Choroid plexus epithelial cell (primary cell): ENCODE measurements around the gene NPLOC4.
A peak's percentile ranks its signal among the peaks of the same experiment; 100 is the strongest.

Experiments
- DNase-seq: peaks from one replicate; pipeline ENCODE4 v3.0.0-alpha.2; 2010; ENCODE audit warnings: low read depth
- H3K4me3 ChIP-seq: 2 replicates; pipeline ENCODE4 v1.5.1; 2011; ENCODE audit warnings: low read depth, mild to moderate bottlenecking, control low read depth, low read length, moderate library complexity
- TF ChIP-seq, protein P1 (sequence below): conservative IDR thresholded peaks from 2 replicates; pipeline ENCODE4 v1.5.1; 2011; ENCODE audit warnings: low read depth, mild to moderate bottlenecking, control low read depth, inconsistent platforms, low read length, moderate library complexity

The NPLOC4 gene

GRCh38 chr17:81672954-81673353 lies 36.0 kb upstream of the NPLOC4 start:
- TF ChIP-seq, protein P1, sequence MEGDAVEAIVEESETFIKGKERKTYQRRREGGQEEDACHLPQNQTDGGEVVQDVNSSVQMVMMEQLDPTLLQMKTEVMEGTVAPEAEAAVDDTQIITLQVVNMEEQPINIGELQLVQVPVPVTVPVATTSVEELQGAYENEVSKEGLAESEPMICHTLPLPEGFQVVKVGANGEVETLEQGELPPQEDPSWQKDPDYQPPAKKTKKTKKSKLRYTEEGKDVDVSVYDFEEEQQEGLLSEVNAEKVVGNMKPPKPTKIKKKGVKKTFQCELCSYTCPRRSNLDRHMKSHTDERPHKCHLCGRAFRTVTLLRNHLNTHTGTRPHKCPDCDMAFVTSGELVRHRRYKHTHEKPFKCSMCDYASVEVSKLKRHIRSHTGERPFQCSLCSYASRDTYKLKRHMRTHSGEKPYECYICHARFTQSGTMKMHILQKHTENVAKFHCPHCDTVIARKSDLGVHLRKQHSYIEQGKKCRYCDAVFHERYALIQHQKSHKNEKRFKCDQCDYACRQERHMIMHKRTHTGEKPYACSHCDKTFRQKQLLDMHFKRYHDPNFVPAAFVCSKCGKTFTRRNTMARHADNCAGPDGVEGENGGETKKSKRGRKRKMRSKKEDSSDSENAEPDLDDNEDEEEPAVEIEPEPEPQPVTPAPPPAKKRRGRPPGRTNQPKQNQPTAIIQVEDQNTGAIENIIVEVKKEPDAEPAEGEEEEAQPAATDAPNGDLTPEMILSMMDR, result no peak

GRCh38 chr17:81672504-81672903 lies 35.6 kb upstream of the NPLOC4 start:
- no peak for DNase-seq
- TF ChIP-seq, protein P1, result no peak
- H3K4me3 ChIP-seq, result no peak overlapping the region

More at GRCh38 chr17:81672954-81673353, 36.0 kb upstream of the NPLOC4 start:
- DNase-seq, result no peak
- H3K4me3 ChIP-seq, result no peak overlapping the region

DNA sequence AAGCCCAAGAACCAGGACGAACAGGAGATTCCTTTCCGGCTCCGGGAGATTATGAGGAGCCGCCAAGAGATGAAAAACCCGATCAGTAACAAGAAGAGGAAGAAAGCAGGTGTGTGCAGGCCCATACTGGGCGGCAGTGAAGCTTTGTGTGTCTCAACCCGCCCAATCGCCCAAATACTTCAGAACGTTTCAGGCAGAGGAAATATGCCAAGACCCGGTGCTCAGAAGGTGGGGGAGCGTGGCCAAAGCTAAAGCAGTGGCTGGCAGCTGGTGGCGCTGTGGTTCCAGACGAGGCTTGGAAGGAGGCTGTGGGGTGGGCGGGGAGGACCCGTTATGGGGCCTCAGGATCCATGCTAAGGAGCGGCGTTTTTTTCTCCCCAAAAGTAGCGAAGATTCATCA lies 30.8 kb upstream of the NPLOC4 start:
- no peak overlapping the region for H3K4me3 ChIP-seq
- TF ChIP-seq, protein P1, result peak; percentile 15
- no peak for DNase-seq

DNA sequence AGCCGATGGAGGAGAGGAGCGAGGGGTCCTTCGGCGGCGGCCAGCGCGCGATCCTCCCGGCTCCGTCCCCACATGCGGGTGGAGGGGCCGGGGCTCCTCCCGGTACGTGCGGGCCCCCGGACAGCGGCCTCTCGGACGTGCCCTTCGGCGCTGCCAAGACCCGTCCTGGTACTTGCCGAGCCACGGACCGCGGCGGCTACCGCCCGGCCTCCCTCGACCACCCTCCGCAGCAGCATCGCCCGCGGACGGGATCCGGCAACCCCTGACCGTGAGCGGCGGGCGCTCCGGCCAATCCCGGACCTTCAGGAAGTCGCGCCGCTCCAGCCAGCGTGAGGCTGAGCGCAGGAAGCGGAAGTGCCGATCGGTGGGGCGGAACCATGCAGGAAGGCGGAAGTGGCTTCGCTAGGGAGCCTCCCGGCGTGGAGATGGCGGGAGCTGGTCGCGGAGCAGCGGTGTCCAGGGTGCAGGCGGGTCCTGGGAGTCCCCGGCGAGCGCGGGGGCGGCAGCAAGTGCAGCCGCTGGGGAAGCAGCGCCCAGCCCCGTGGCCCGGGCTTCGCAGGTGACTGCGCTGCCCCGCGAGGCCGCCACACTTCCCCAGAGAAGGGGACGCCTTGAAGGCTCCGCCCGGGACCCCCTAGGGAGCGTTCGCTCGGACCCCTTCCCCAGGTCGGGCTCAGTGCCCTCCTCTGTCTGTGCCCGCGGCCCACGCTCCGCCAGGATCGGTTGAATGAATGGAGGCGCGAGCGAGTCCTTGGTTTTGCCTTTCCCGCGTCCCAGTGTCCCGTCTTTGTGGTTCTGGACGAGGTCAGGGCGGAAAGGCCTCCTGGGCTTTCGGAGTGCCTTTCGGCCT lies 29.7 kb upstream of the NPLOC4 start, which contains the start of the genes CCDC137 and OXLD1:
Gene CCDC137, plus strand, starts transcription at position 396 of the 850 bp plus-strand sequence. Its CDS starts 30 bp downstream, at position 426.
Gene OXLD1, minus strand, starts transcription at position 264 of the 850 bp plus-strand sequence. Its CDS starts 28 bp downstream, at position 236.
- TF ChIP-seq, protein P1, result no peak
- peak; percentile 98 for DNase-seq
- H3K4me3 ChIP-seq, result peak within 1 kb of the TSS; percentile 94

GRCh38 chr17:81666092-81666341 lies 29.1 kb upstream of the NPLOC4 start:
- TF ChIP-seq, protein P1, result no peak
- peak; percentile 44 for DNase-seq
- peak overlapping the region; percentile 94 for H3K4me3 ChIP-seq

DNA sequence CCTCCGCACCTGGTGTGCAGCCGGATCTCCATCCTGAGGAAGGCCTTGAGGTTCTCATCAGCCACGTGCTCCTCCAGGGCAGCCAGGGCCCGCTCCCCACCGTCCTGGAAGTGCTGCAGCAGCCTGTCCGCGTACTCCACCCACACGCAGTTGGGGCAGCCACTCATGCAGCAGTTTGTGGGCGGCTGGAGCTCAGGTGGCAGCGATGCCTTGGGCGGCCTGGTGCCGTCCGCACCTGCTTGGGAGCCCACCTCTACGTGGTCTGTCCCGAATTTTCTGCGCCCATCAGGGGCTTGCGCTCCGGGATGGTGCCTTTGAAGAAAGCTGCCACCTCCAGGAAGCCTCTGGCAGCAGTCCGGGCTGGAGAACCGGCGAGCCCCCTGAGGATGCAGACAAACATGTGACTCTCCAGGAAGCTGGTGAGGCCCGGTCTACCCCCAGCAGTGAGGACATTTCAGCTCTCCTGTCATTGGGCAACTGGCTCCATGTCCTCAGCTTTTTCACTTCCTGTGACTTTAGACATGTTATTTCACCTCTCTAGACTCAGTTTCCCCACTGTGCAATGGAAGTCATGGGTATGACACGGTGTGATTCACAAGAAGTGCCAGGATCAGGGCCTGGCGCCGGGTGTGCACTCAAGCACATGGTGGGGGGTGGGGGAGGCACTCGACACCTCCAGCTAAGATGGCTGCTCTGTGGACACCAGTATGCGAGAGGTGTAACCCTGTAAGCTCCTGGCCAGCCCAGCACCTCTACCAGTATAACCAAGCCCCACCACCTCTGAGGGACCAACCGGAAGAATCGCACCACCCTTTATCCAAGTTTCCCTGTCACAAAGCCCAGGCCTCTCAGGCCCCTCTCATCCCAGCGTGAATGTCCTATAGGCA lies 28.5 kb upstream of the NPLOC4 start:
- H3K4me3 ChIP-seq, result peak overlapping the region; percentile 94
- TF ChIP-seq, protein P1, result no peak
- peak; percentile 34 for DNase-seq
